HG02571 (cell line): ENCODE data around the gene HSD11B2.

ENCODE experiments used
- ATAC-seq: cut with Tn5 transposase; IDR thresholded peaks from one replicate; pipeline ENCODE4 v1.9.1; 2021; ENCODE audit warnings: mild to moderate bottlenecking, moderate library complexity; ENCODE audit not compliant: unreplicated experiment

The HSD11B2 gene

DNA sequence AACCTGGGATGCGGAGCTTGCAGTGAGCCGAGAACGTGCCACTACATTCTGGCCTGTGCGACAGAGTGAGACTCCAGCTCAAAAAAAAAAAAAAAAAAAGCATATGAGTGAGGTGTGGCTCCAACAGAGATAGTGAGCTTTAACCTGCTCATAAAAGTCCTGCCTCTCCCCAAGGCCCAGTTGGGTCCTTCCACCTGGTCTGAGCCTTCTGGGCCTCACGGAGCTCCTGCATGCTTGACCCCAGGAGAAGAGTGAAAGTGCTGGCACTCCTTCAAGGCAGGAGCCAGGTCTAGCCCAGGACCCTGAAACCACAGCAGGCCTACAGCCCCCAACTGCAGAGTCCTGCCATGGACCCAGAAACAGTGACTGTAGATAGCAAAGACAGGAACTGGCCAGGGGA, 17.7 kb downstream of the HSD11B2 start:
- ATAC-seq = no peak

DNA sequence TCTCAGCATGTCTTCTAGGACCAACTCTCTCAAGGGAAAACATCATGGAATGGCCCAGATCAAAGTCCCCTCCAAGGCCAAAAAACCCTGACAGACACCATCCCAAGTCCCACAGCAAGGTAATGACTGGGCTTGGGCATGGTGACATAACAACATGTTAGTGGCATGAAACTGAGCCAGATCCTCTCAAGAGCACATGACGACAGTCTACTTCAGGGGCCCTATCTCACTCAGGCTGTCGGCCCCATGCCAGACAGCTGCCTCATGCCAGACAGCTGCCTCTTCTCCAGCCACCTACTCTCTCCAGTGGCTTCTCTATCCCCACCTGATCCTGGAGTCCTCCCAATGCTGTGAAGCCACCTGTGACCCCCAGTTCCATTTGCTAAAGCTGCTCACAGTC, 18.4 kb downstream of the HSD11B2 start:
- no peak for ATAC-seq

- no peak for ATAC-seq
Observed at GRCh38 chr16:67449739-67450138, 18.8 kb downstream of the HSD11B2 start.

DNA sequence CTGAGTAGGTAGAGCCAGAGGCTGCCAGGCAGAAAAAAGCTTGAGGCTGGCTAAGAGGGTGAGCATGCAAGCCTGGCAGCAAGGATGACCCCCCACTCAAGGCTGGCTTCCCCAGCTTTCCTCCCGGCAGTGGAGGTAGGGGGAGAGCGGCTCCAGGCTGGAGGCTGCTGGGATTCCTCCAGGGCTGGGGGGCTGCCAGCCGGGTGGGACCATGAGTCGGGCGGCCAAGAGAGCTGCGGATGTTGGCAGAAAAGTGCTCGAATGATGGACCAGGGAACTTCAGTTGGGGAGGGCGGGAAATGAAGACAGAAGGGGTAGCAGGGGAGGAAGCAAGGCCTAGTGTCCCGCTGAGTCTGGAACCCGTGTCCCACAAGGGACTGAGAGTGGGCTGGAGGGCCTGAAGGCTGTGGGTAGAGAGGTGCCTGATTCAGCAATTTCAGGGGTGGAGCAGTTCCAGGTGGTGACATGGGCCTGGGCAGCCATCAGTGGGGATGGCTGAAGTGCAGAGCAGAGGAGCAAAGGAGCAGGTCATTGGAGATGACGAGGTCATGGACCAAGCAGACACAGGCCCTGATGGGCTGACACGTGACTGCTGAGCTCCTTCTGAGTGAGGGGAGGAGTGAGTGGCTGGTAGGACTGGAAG, 20.3 kb downstream of the HSD11B2 start:
- ATAC-seq = no peak

- no peak for ATAC-seq
Observed at GRCh38 chr16:67451704-67452435, 20.9 kb downstream of the HSD11B2 start.

GRCh38 chr16:67454104-67454503, 23.2 kb downstream of the HSD11B2 start:
- no peak for ATAC-seq

DNA sequence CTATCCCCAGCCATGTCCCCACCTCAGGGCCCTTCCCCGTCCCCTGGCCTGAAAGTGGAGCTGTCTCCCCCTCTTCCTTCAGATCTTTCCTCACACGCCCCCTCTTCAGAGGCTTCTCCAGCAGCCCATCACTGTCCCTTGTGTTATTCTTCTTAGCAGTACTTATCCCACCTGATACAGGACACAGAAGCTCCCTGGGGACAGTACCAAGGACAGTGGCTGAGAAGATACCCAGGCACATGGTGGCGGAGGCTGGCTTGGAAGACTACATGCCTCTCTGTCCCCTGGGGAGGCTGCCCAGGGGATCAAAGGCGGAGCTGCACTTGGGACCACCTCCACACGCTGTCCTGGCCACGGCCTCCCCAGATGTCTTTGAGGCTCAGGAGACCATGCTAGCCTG, 23.9 kb downstream of the HSD11B2 start:
- ATAC-seq = no peak

- ATAC-seq = no peak
Observed at GRCh38 chr16:67456391-67457081, 25.6 kb downstream of the HSD11B2 start.

GRCh38 chr16:67457611-67458010, 26.7 kb downstream of the HSD11B2 start:
- no peak for ATAC-seq

DNA sequence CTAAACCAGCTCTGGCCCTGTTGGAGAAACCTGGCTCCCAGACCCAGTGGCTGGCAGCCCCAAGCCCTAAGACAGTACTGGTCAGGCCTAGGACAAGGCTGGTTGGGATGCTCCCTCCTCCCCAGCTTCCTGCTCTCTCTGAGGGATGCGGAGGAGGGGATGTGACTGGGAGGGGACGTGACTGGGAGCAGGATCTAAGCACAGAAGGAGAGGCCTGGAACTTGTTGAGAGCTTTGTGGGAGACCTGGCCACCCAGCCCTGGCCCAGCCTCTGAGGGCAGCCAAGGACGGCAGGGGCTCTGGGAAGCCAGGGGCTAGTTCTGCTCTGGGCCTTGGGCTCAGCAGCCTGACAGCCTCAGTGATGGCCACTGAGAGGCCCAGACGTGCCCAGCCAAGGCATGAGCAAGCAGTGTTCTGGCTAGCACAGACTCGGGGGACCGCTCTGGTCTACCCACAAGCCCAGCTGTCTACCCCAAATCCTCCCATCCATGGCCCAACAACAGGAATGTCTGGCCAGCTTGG, 27.3 kb downstream of the HSD11B2 start:
- ATAC-seq = no peak

GRCh38 chr16:67459066-67459860, 28.3 kb downstream of the HSD11B2 start:
- no peak for ATAC-seq

- no peak for ATAC-seq
Observed at GRCh38 chr16:67459861-67460150, 28.9 kb downstream of the HSD11B2 start.

GRCh38 chr16:67460168-67460567, 29.2 kb downstream of the HSD11B2 start:
- no peak for ATAC-seq

DNA sequence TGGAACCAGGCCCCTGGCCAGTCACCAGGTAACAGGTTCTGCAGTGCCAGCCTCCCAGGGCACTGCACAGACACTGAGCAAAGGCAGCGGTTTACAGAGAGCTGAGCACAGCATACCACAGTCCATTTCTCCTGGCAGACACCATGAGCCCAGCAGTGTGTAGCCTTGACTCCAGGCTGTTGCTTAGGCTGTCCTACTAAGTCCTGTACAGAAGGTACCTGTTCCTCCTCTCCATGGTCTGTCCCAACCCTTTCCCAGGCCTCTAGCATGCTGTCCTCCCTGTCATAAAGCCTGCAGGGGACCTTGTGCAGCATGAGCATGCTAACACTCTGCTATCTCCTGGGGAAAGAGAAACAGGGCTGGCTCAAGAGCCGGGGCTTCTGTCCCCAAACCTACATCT, 30.0 kb downstream of the HSD11B2 start:
- no peak for ATAC-seq

- ATAC-seq = no peak
Observed at GRCh38 chr16:67461600-67462278, 30.8 kb downstream of the HSD11B2 start.

DNA sequence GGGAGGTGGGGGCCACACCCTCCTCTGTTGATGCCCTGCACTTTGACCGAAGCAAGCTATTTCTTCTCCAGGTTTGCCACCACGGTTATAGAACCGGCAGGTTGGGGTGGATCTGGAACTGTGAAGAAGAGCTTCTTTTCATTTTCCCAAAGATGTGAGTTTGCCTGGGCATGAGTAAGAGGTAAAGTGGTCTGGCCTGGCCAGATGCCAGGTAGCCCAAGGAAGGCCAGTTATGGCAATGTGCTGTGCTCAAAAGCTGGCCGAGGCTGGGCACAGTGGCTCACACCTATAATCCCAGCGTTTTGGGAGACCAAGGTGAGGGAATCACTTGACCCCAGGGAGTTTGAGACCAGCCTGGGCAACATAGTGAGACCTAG, 31.3 kb downstream of the HSD11B2 start:
- no peak for ATAC-seq

DNA sequence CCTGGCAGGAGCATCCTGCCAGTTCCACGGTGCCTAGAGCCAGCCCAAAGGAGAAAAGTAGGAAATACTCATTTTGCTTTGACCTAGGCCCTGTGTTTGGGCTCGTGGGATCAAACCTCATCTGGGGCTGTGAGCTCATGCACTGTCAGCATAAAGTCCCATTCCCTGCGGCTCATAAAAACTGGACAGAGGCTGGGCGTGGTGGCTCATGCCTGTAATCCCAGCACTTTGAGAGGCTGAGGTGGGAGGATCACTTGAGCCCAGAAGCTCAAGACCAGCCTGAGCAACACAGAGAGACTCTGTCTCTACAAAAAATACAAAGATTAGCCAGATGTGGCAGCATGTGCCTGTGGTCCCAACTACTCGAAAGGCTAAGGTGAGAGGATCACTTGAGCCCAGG, 32.1 kb downstream of the HSD11B2 start:
- ATAC-seq = no peak

GRCh38 chr16:67463691-67464090, 32.8 kb downstream of the HSD11B2 start:
- no peak for ATAC-seq

GRCh38 chr16:67464565-67464964, 33.6 kb downstream of the HSD11B2 start:
- no peak for ATAC-seq

DNA sequence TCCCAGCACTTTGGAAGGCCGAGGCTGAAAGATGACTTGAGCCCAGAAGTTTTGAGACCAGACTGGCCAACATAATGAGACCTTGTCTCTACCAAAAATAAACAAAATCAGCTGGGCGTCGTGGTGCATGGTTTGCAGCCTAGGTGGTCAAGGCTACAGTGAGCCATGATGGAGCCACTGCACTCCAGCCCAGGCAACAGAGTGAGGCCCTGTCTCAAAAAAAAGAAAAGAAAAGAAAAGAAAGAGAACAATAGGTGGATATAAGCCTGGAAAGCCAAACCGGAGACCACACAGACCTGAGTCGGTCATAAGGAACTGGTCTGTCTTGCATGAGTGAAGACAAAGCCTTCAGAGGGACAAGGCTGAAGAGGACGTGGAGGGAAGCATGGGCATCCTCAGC, 35.7 kb downstream of the HSD11B2 start:
- ATAC-seq = no peak

DNA sequence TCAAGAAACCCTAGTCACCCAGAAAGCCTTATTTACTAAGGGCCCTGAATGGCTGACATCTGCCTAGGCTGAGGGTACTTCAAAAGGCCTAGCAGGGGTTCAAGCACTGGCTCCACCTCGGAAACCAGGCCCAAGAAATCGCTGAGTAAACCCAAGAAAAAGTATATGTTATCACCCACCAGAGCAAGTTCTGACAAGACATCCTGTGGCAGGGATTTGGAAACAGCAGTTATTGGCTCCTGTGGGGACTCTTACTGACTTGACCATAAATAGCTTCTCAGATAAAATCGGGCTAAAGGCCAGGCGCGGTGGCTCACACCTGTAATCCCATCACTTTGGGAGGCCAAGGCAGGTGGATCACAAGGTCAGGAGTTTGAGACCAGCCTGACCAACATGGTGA, 37.8 kb downstream of the HSD11B2 start:
- no peak for ATAC-seq
